Keratinocyte (primary cell): ENCODE measurements around the gene GUCY1A1. TPM values are rescaled to one million over a fixed set of nuclear protein-coding genes. Genes with fewer than 3 reads are reported as not detected.

ENCODE experiments used
- DNase-seq: peaks from one replicate; pipeline ENCODE4 v3.0.0-alpha.2; 2011; ENCODE audit warnings: low read depth, missing footprints, low spot score
- FAIRE-seq: peaks from 2 replicates; lab custom pipeline; 2011; peaks lifted over from hg19 to GRCh38; lab: Jason Lieb, UNC
- H2AFZ ChIP-seq: 2 replicates; pipeline ENCODE4 v1.6.0; 2012; ENCODE audit warnings: low read length, control low read depth, inconsistent platforms; ENCODE audit not compliant: control insufficient read depth
- H3K27ac ChIP-seq: 2 replicates; pipeline ENCODE4 v1.5.1; 2011; ENCODE audit warnings: low read length; ENCODE audit not compliant: control insufficient read depth, insufficient read depth
- H3K27me3 ChIP-seq: 3 replicates; pipeline ENCODE4 v1.6.0; 2011; ENCODE audit warnings: low read length; ENCODE audit not compliant: control insufficient read depth, insufficient read depth; ENCODE audit errors: extremely low read depth
- H3K36me3 ChIP-seq, 2 experiments: 2 replicates in 1 of 2; 3 replicates in 1 of 2; pipeline ENCODE4 v1.5.1; 2011; ENCODE audit warnings: low read length in 2 of 2, mild to moderate bottlenecking in 1 of 2; ENCODE audit not compliant: control insufficient read depth in 2 of 2, insufficient read depth in 2 of 2; ENCODE audit errors: extremely low read depth in 1 of 2
- H3K4me1 ChIP-seq: 3 replicates; pipeline ENCODE4 v1.5.1; 2011; ENCODE audit warnings: low read length; ENCODE audit not compliant: control insufficient read depth, insufficient read depth; ENCODE audit errors: extremely low read depth
- H3K4me2 ChIP-seq: 3 replicates; pipeline ENCODE4 v1.6.0; 2011; ENCODE audit warnings: low read depth, low read length; ENCODE audit not compliant: control insufficient read depth, insufficient read depth; ENCODE audit errors: extremely low read depth
- H3K4me3 ChIP-seq, 3 experiments: fragments of 200-600 bp in 1 of 3; sonication (generic) in 1 of 3; 2 replicates in 2 of 3; 3 replicates in 1 of 3; pipeline ENCODE4 v1.5.1; 2011 to 2016; ENCODE audit warnings: low read length in 3 of 3, mild to moderate bottlenecking in 3 of 3, control low read depth in 2 of 3, inconsistent platforms in 1 of 3, low read depth in 1 of 3, mixed read lengths in 1 of 3, mixed run types in 1 of 3, moderate library complexity in 1 of 3; ENCODE audit not compliant: control insufficient read depth in 2 of 3, insufficient read depth in 2 of 3; ENCODE audit errors: extremely low read depth in 1 of 3
- H3K79me2 ChIP-seq: 2 replicates; pipeline ENCODE4 v1.6.0; 2012; ENCODE audit warnings: low read length; ENCODE audit not compliant: control insufficient read depth, insufficient read depth
- H3K9ac ChIP-seq: 3 replicates; pipeline ENCODE4 v1.6.0; 2011; ENCODE audit warnings: low read length; ENCODE audit not compliant: control insufficient read depth, insufficient read depth; ENCODE audit errors: extremely low read depth
- H3K9me1 ChIP-seq: 3 replicates; pipeline ENCODE4 v1.6.0; 2011; ENCODE audit warnings: low read length; ENCODE audit not compliant: control insufficient read depth, insufficient read depth; ENCODE audit errors: extremely low read depth
- H3K9me3 ChIP-seq: 2 replicates; pipeline ENCODE4 v1.5.1; 2012; ENCODE audit warnings: low read depth, low read length; ENCODE audit not compliant: control insufficient read depth
- H4K20me1 ChIP-seq: 3 replicates; pipeline ENCODE4 v1.6.0; 2011; ENCODE audit warnings: low read length; ENCODE audit not compliant: control insufficient read depth, insufficient read depth; ENCODE audit errors: extremely low read depth
- CTCF ChIP-seq, 3 experiments: IDR thresholded peaks in 1 of 3; conservative IDR thresholded peaks in 1 of 3; optimal IDR thresholded peaks in 1 of 3; 2 replicates in 2 of 3; 3 replicates in 1 of 3; pipeline versions ENCODE3 to v1.5.1; 2011; ENCODE audit warnings: low read length in 3 of 3, mild to moderate bottlenecking in 3 of 3, moderate library complexity in 2 of 3, control low read depth in 1 of 3, inconsistent platforms in 1 of 3; ENCODE audit not compliant: insufficient read depth in 2 of 3; ENCODE audit errors: extremely low read depth in 1 of 3
- EZH2 ChIP-seq: IDR thresholded peaks from one replicate; pipeline ENCODE4 v1.6.1; 2012; ENCODE audit warnings: inconsistent platforms, mild to moderate bottlenecking, low read length, moderate library complexity
- dilution Hi-C: fragments of 300-500 bp; cut with MboI; formaldehyde crosslinking; loops from one replicate; pipeline ENCODE4 v1.7.0; 2020; ENCODE audit warnings: low sequenced_read_pairs; ENCODE audit not compliant: extremely low pct_ligation_motif_present
- polyA plus RNA-seq, 5 experiments: library from polyadenylated mRNA; depleted of rRNA in 3 of 5; stranded (reverse) in 3 of 5; stranded (forward) in 1 of 5; unstranded in 1 of 5; fragments of >200 nt; gene quantifications; 1 replicate in 1 of 5; 2 replicates in 3 of 5; 3 replicates in 1 of 5; pipeline versions ENCODE4 v1.2.1 to v1.2.3, GENCODE V29; 2011 to 2012; ENCODE audit warnings: missing spikeins in 2 of 5, low read depth in 1 of 5, low replicate concordance in 1 of 5

GUCY1A1 gene
- polyA plus RNA-seq, 1 donor (not counting 4 experiments of a cell fraction or from before 2014, with no cell fraction given), result 0.05 TPM

GRCh38 chr4:155618183-155618838, 48.3 kb upstream of the GUCY1A1 start:
- H3K9me3 ChIP-seq, result no peaks in the 10 kb centered on the region
- no peak overlapping the region for H3K4me3 ChIP-seq
- dilution Hi-C loops, result no loop called here
- no peak overlapping the region for H2AFZ ChIP-seq
- no peaks in the 10 kb centered on the region for H3K9me1 ChIP-seq
- H3K79me2 ChIP-seq, result no peaks in the 10 kb centered on the region
- no peaks in the 10 kb centered on the region for H4K20me1 ChIP-seq
- no peak for TF ChIP-seq EZH2
- no peak for TF ChIP-seq CTCF (optimal IDR thresholded peaks at IDR 0.05 in 1 of 3, IDR thresholded peaks at IDR 0.05 in 1 of 3, conservative IDR thresholded peaks at IDR 0.05 in 1 of 3; ENCODE audit: extremely low read depth in 1 of 3, insufficient read depth in 2 of 3, low read length in 3 of 3)
- no peak for FAIRE-seq
- H3K4me1 ChIP-seq, result no peaks in the 10 kb centered on the region
- no peak overlapping the region for H3K4me2 ChIP-seq
- H3K9ac ChIP-seq, result no peak overlapping the region
- H3K36me3 ChIP-seq, result no peaks in the 10 kb centered on the region
- DNase-seq, result no peak
- H3K27ac ChIP-seq, result no peak overlapping the region
- no peaks in the 10 kb centered on the region for H3K27me3 ChIP-seq

GRCh38 chr4:155620637-155621036, 46.0 kb upstream of the GUCY1A1 start:
- no peak for DNase-seq
- Histone ChIP-seq H3K27ac (no peak overlapping the region), H3K79me2 (no peaks in the 10 kb centered on the region), H3K9me3 (no peaks in the 10 kb centered on the region), H3K27me3 (no peaks in the 10 kb centered on the region), H3K9ac (no peak overlapping the region), H3K4me3 (no peak overlapping the region), H3K36me3 (no peaks in the 10 kb centered on the region), H3K4me2 (no peak overlapping the region), H4K20me1 (no peaks in the 10 kb centered on the region), H3K9me1 (no peaks in the 10 kb centered on the region), H2AFZ (no peak overlapping the region), H3K4me1 (no peaks in the 10 kb centered on the region)
- no peak for FAIRE-seq
- dilution Hi-C loops, result no loop called here
- no peak for TF ChIP-seq EZH2
- no peak for TF ChIP-seq CTCF (optimal IDR thresholded peaks at IDR 0.05 in 1 of 3, IDR thresholded peaks at IDR 0.05 in 1 of 3, conservative IDR thresholded peaks at IDR 0.05 in 1 of 3; ENCODE audit: extremely low read depth in 1 of 3, insufficient read depth in 2 of 3, low read length in 3 of 3)
